GM12878 (cell line): ENCODE results near the gene ST8SIA1. TPM values are rescaled to one million over a fixed set of nuclear protein-coding genes. Genes with fewer than 3 reads are reported as not detected.

Source experiments
- ATAC-seq: fragments of 200-7000 bp; cut with Tn5 transposase; 3 replicates; pipeline ENCODE4 v1.9.1; 2020; ENCODE audit warnings: mild to moderate bottlenecking, moderate library complexity
- BruUV-seq: library from RNA; stranded (reverse); fragments of 400-500 nt; replicated peaks from 2 replicates; lab custom pipeline; 2021; lab: Mats Ljungman, UMichigan
- CTCF ChIA-PET: fragments of 300-600 bp; sonication (Branson Sonifier 250); formaldehyde crosslinking; extraction: SDS; loops from one replicate; lab custom pipeline; 2021; ENCODE audit warnings: inconsistent platforms; lab: Yijun Ruan, JAX
- POLR2A ChIA-PET: fragments of 350-600 bp; formaldehyde crosslinking; extraction: SDS; loops from one replicate; lab custom pipeline; 2021; ENCODE audit warnings: inconsistent platforms; lab: Charles Lee
- RAD21 ChIA-PET: fragments of 300-600 bp; sonication (Branson Sonifier 250); formaldehyde crosslinking; loops from one replicate; lab custom pipeline; 2023; ENCODE audit warnings: antibody characterized with exemption; ENCODE audit not compliant: unreplicated experiment; lab: Charles Lee
- SMC1A ChIA-PET: fragments of 300-600 bp; sonication (Branson Sonifier 250); formaldehyde crosslinking; loops from one replicate; lab custom pipeline; 2023; ENCODE audit not compliant: unreplicated experiment, uncharacterized antibody; lab: Charles Lee
- DNase-seq: peaks from one replicate; pipeline ENCODE4 v3.0.0-alpha.2; 2011; ENCODE audit warnings: low read depth, low spot score
- FAIRE-seq: peaks from 3 replicates; lab custom pipeline; 2011; peaks lifted over from hg19 to GRCh38; lab: Jason Lieb, UNC
- H2AFZ ChIP-seq: 2 replicates; pipeline ENCODE4 v1.6.0; 2011; ENCODE audit warnings: low read depth, low read length, control low read depth; ENCODE audit not compliant: control insufficient read depth
- H3K27ac ChIP-seq: 2 replicates; pipeline ENCODE4 v1.5.1; 2011; ENCODE audit warnings: control low read depth; ENCODE audit not compliant: control insufficient read depth, insufficient read depth
- H3K27me3 ChIP-seq, 2 experiments: replicated peaks in 1 of 2; 2 replicates each; pipeline versions ENCODE4 v1.6.0 to v1.6.1; 2011; ENCODE audit warnings: low read length in 1 of 2; ENCODE audit not compliant: control insufficient read depth in 2 of 2, insufficient read depth in 2 of 2
- H3K36me3 ChIP-seq, 2 experiments: 2 replicates each; pipeline ENCODE4 v1.5.1; 2011; ENCODE audit warnings: low read length in 1 of 2; ENCODE audit not compliant: control insufficient read depth in 2 of 2, insufficient read depth in 2 of 2
- H3K4me1 ChIP-seq: 2 replicates; pipeline ENCODE4 v1.6.1; 2011; ENCODE audit warnings: mild to moderate bottlenecking, low read length, moderate library complexity, mixed read lengths; ENCODE audit not compliant: control insufficient read depth, insufficient read depth
- H3K4me2 ChIP-seq: 2 replicates; pipeline ENCODE4 v1.6.0; 2011; ENCODE audit warnings: control low read depth; ENCODE audit not compliant: control insufficient read depth, insufficient read depth
- H3K4me3 ChIP-seq: fragments of 200-600 bp; sonication (generic); 2 replicates; pipeline ENCODE4 v1.5.1; 2016
- H3K79me2 ChIP-seq: 2 replicates; pipeline ENCODE4 v1.6.0; 2011; ENCODE audit warnings: low read length; ENCODE audit not compliant: control insufficient read depth, insufficient read depth
- H3K9ac ChIP-seq: 2 replicates; pipeline ENCODE4 v1.8.0; 2011; ENCODE audit warnings: low read length, control low read depth, mixed read lengths; ENCODE audit not compliant: control insufficient read depth, insufficient read depth
- H3K9me3 ChIP-seq: replicated peaks from 3 replicates; pipeline ENCODE4 v1.5.1; 2011; ENCODE audit warnings: mild to moderate bottlenecking, low read length; ENCODE audit not compliant: control insufficient read depth, insufficient read depth
- H4K20me1 ChIP-seq: 2 replicates; pipeline ENCODE4 v1.6.0; 2011; ENCODE audit not compliant: control insufficient read depth, insufficient read depth
- ATF7 ChIP-seq: fragments of 450-650 bp; IDR thresholded peaks from 2 replicates; pipeline ENCODE4 v1.6.1; 2016; ENCODE audit warnings: low read depth, mild to moderate bottlenecking
- CBX3 ChIP-seq: fragments of 200-600 bp; sonication (generic); IDR thresholded peaks from 2 replicates; pipeline ENCODE4 v1.6.1; 2016; ENCODE audit warnings: low read depth, borderline replicate concordance
- CEBPB ChIP-seq, 2 experiments: fragments of 150-350 bp in 1 of 2; IDR thresholded peaks; 2 replicates each; pipeline ENCODE4 v1.6.1; 2012 to 2014; ENCODE audit warnings: low read depth in 2 of 2, low read length in 2 of 2, borderline replicate concordance in 1 of 2, inconsistent platforms in 1 of 2
- HCFC1 ChIP-seq: fragments of 150-350 bp; IDR thresholded peaks from 2 replicates; pipeline ENCODE4 v1.6.1; 2014; ENCODE audit warnings: low read length
- HDAC2 ChIP-seq: fragments of 200-600 bp; sonication (generic); IDR thresholded peaks from 2 replicates; pipeline ENCODE4 v1.6.1; 2017
- MTA2 ChIP-seq: fragments of 450-650 bp; IDR thresholded peaks from 2 replicates; pipeline ENCODE4 v1.6.1; 2016; ENCODE audit warnings: low read depth, mild to moderate bottlenecking, moderate library complexity
- MYB ChIP-seq: fragments of 150-350 bp; IDR thresholded peaks from 2 replicates; pipeline ENCODE4 v1.6.1; 2014; ENCODE audit warnings: mild to moderate bottlenecking, low read depth, low read length, borderline replicate concordance
- RB1 ChIP-seq: fragments of 450-650 bp; formaldehyde crosslinking; IDR thresholded peaks from 2 replicates; pipeline ENCODE4 v1.6.1; 2017; ENCODE audit warnings: mild to moderate bottlenecking, borderline replicate concordance
- ZZZ3 ChIP-seq: IDR thresholded peaks from 2 replicates; pipeline ENCODE4 v1.6.1; 2011; ENCODE audit warnings: low read depth; ENCODE audit not compliant: control insufficient read depth, insufficient read length
- WGBS: methylation state at CpG from one replicate; pipeline ENCODE4 v1.1.6; 2016; ENCODE audit warnings: low lambda C conversion rate; ENCODE audit not compliant: insufficient replicate concordance, insufficient coverage; ENCODE audit errors: missing lambda C conversion rate; 5-methylcytosine and 5-hydroxymethylcytosine counted together
- in situ Hi-C: fragments of 300-500 bp; cut with MboI; formaldehyde crosslinking; loops from 9 replicates; pipeline ENCODE4 v1.14.3; 2018; ENCODE audit warnings: mixed read lengths
- intact Hi-C: fragments of 100-400 bp; cut with micrococcal nuclease; formaldehyde crosslinking; loops from one replicate; pipeline ENCODE4 v1.14.2; 2022; ENCODE audit not compliant: unreplicated experiment
- polyA plus RNA-seq, 11 experiments: library from polyadenylated mRNA; depleted of rRNA in 4 of 11; unstranded in 6 of 11; stranded (reverse) in 5 of 11; fragments of >200 nt; fragmentation: Nextera tagmentation in 4 of 11; fragmentation: Illumina TruSeq in 1 of 11; extraction: Ambion mirVana in 4 of 11; extraction: Trizol in 1 of 11; gene quantifications; 1 replicate in 1 of 11; 2 replicates in 10 of 11; pipeline versions ENCODE4 v1.2.1 to v1.2.3, GENCODE V29; 2011 to 2016; ENCODE audit warnings: inconsistent platforms in 2 of 11, missing spikeins in 2 of 11, low read depth in 1 of 11
- total RNA-seq, 4 experiments: library from RNA; depleted of rRNA in 3 of 4; stranded (reverse); fragments of >200 nt in 3 of 4; fragmentation: Illumina TruSeq in 1 of 4; extraction: Trizol in 1 of 4; gene quantifications; 2 replicates each; pipeline versions ENCODE4 v1.2.1 to v1.2.3, GENCODE V29; 2013 to 2021
- TF ChIP-seq, protein P1 (sequence below): IDR thresholded peaks from 2 replicates; pipeline ENCODE4 v1.6.1; 2011; ENCODE audit warnings: mild to moderate bottlenecking, low read depth, low read length, moderate library complexity; ENCODE audit not compliant: insufficient replicate concordance

Gene ST8SIA1
- total and polyA plus RNA-seq, 10 of the 15 experiments (the other 5 are each of a cell fraction or from before 2014, with no cell fraction given) = 0.23 to 0.35 (median 0.23) TPM; not detected in 7

- FAIRE-seq = no peak
- H3K36me3 ChIP-seq = no peaks in the 10 kb centered on the region
- in situ Hi-C loops = no loop called here
- CTCF ChIA-PET = interaction anchor here (0.7 kb wide), 2 partner anchors 63 to 125 kb away, joined by 3 read pairs; no protein-coding TSS in a partner anchor
- H3K4me3 ChIP-seq = no peak overlapping the region
- no peaks in the 10 kb centered on the region for H3K4me1 ChIP-seq
- H3K4me2 ChIP-seq = no peak overlapping the region
- no peak for DNase-seq
- WGBS = 19% methylated on average over 4 of the region's 4 CpGs
- H3K79me2 ChIP-seq = no peaks in the 10 kb centered on the region
- no peak overlapping the region for H3K27ac ChIP-seq
- POLR2A ChIA-PET = no interaction called here
- H2AFZ ChIP-seq = no peak overlapping the region
- RAD21 ChIA-PET = no interaction called here
- H3K9ac ChIP-seq = no peak overlapping the region
- BruUV-seq = no TSS peak
- ATAC-seq = no peak
- H3K27me3 ChIP-seq = no peaks in the 10 kb centered on the region
- no peaks in the 10 kb centered on the region for H4K20me1 ChIP-seq
- SMC1A ChIA-PET = interaction anchor here (0.9 kb wide), 1 partner anchor 63 kb away, joined by 3 read pairs; no protein-coding TSS in a partner anchor
- intact Hi-C loops = no loop called here
- no peaks in the 10 kb centered on the region for H3K9me3 ChIP-seq
- TF ChIP-seq MTA2 (no peak), CBX3 (no peak), HCFC1 (no peak), MYB (no peak), ZZZ3 (no peak), ATF7 (no peak), CEBPB (IDR thresholded peaks at IDR 0.05; ENCODE audit: borderline replicate concordance in 1 of 2, low read depth in 2 of 2, low read length in 2 of 2) (no peak), RB1 (no peak), HDAC2 (no peak)
- TF ChIP-seq, protein P1, sequence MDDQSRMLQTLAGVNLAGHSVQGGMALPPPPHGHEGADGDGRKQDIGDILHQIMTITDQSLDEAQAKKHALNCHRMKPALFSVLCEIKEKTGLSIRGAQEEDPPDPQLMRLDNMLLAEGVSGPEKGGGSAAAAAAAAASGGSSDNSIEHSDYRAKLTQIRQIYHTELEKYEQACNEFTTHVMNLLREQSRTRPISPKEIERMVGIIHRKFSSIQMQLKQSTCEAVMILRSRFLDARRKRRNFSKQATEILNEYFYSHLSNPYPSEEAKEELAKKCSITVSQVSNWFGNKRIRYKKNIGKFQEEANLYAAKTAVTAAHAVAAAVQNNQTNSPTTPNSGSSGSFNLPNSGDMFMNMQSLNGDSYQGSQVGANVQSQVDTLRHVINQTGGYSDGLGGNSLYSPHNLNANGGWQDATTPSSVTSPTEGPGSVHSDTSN = no peak
- TF ChIP-seq, all 136 proteins: peak for 0
These were observed 16.4 kb upstream of the ST8SIA1 start for GRCh38 chr12:22350886-22351285.
